HEK293 (cell line): Measurements from ENCODE around the gene FAM124A.

Source experiments
- HOXA7 ChIP-seq: sonication (generic); formaldehyde crosslinking; IDR thresholded peaks from 2 replicates; pipeline ENCODE4 v1.8.1; 2022; ENCODE audit warnings: missing genetic modification reagents, borderline replicate concordance
- KLF7 ChIP-seq: fragments of 450-650 bp; formaldehyde crosslinking; IDR thresholded peaks from 2 replicates; pipeline ENCODE4 v1.5.1; 2016; ENCODE audit warnings: missing biosample characterization, missing genetic modification characterization, borderline replicate concordance
- SETDB1 ChIP-seq: IDR thresholded peaks from one replicate; pipeline ENCODE4 v1.6.1; 2017; ENCODE audit warnings: mild to moderate bottlenecking, low read length, moderate library complexity, mixed read lengths; ENCODE audit not compliant: insufficient read length
- ZNF138 ChIP-seq: fragments of 450-650 bp; formaldehyde crosslinking; IDR thresholded peaks from 2 replicates; pipeline ENCODE4 v1.5.1; 2016; ENCODE audit warnings: missing biosample characterization, missing genetic modification characterization, borderline replicate concordance
- ZNF16 ChIP-seq: fragments of 450-650 bp; formaldehyde crosslinking; IDR thresholded peaks from 2 replicates; pipeline ENCODE4 v1.5.1; 2016; ENCODE audit warnings: low read depth, missing biosample characterization, missing genetic modification characterization
- ZNF174 ChIP-seq: fragments of 450-650 bp; formaldehyde crosslinking; IDR thresholded peaks from 2 replicates; pipeline ENCODE4 v1.5.0; 2017; ENCODE audit warnings: missing biosample characterization, mild to moderate bottlenecking, missing genetic modification characterization
- ZNF2 ChIP-seq: fragments of 450-650 bp; formaldehyde crosslinking; IDR thresholded peaks from 2 replicates; pipeline ENCODE4 v1.5.1; 2016; ENCODE audit warnings: missing biosample characterization, missing genetic modification characterization
- ZNF292 ChIP-seq: fragments of 450-650 bp; formaldehyde crosslinking; IDR thresholded peaks from 2 replicates; pipeline ENCODE4 v1.5.1; 2016; ENCODE audit warnings: low read depth, missing biosample characterization, missing genetic modification characterization, borderline replicate concordance
- ZNF302 ChIP-seq: fragments of 450-650 bp; formaldehyde crosslinking; IDR thresholded peaks from 2 replicates; pipeline ENCODE4 v1.5.1; 2016; ENCODE audit warnings: missing biosample characterization, missing genetic modification characterization, low read depth
- ZNF311 ChIP-seq: fragments of 450-650 bp; formaldehyde crosslinking; IDR thresholded peaks from 2 replicates; pipeline ENCODE4 v1.5.1; 2017; ENCODE audit warnings: missing biosample characterization, missing genetic modification characterization, borderline replicate concordance
- ZNF48 ChIP-seq: fragments of 450-650 bp; formaldehyde crosslinking; IDR thresholded peaks from 2 replicates; pipeline ENCODE4 v1.5.1; 2016; ENCODE audit warnings: missing biosample characterization, missing genetic modification characterization
- ZNF658 ChIP-seq: fragments of 450-650 bp; formaldehyde crosslinking; IDR thresholded peaks from 2 replicates; pipeline ENCODE4; 2016; ENCODE audit warnings: missing biosample characterization, missing genetic modification characterization
- ZNF660 ChIP-seq: fragments of 450-650 bp; IDR thresholded peaks from 2 replicates; pipeline ENCODE4 v1.5.1; 2018; ENCODE audit warnings: missing biosample characterization, mild to moderate bottlenecking, missing genetic modification characterization
- ZNF677 ChIP-seq: fragments of 450-650 bp; IDR thresholded peaks from 2 replicates; pipeline ENCODE4 v1.5.0; 2018; ENCODE audit warnings: missing biosample characterization, mild to moderate bottlenecking, missing genetic modification characterization, moderate library complexity
- ZNF768 ChIP-seq: fragments of 450-650 bp; formaldehyde crosslinking; IDR thresholded peaks from 2 replicates; pipeline ENCODE4 v1.5.1; 2018; ENCODE audit warnings: missing biosample characterization, mild to moderate bottlenecking, missing genetic modification characterization
- ZSCAN16 ChIP-seq: fragments of 450-650 bp; formaldehyde crosslinking; IDR thresholded peaks from 2 replicates; pipeline ENCODE4 v1.5.1; 2016; ENCODE audit warnings: missing biosample characterization, missing genetic modification characterization
- ZSCAN30 ChIP-seq: fragments of 450-650 bp; IDR thresholded peaks from 2 replicates; pipeline ENCODE4 v1.5.1; 2018; ENCODE audit warnings: missing biosample characterization, mild to moderate bottlenecking, missing genetic modification characterization, moderate library complexity
- TF ChIP-seq, protein P1 (sequence below): fragments of 450-650 bp; formaldehyde crosslinking; IDR thresholded peaks from 2 replicates; pipeline ENCODE4 v1.5.0; 2017; ENCODE audit warnings: missing biosample characterization, missing genetic modification characterization, borderline replicate concordance
- TF ChIP-seq, protein P2 (sequence below): fragments of 450-650 bp; formaldehyde crosslinking; IDR thresholded peaks from 2 replicates; pipeline ENCODE4 v1.5.1; 2016; ENCODE audit warnings: missing biosample characterization, missing genetic modification characterization
- TF ChIP-seq, protein P3 (sequence below): fragments of 450-650 bp; formaldehyde crosslinking; IDR thresholded peaks from 2 replicates; pipeline ENCODE4 v1.5.1; 2016; ENCODE audit warnings: missing biosample characterization, missing genetic modification characterization
- TF ChIP-seq, protein P4 (sequence below): fragments of 450-650 bp; formaldehyde crosslinking; IDR thresholded peaks from 2 replicates; pipeline ENCODE4 v1.5.1; 2016; ENCODE audit warnings: missing biosample characterization, missing genetic modification characterization
- TF ChIP-seq, protein P5 (sequence below): fragments of 450-650 bp; formaldehyde crosslinking; IDR thresholded peaks from 2 replicates; pipeline ENCODE4 v1.5.1; 2017; ENCODE audit warnings: missing biosample characterization, missing genetic modification characterization
- TF ChIP-seq, protein P6 (sequence below): fragments of 450-650 bp; formaldehyde crosslinking; IDR thresholded peaks from 2 replicates; pipeline ENCODE4 v1.5.1; 2016; ENCODE audit warnings: missing biosample characterization, missing genetic modification characterization
- TF ChIP-seq, protein P7 (sequence below): fragments of 450-650 bp; formaldehyde crosslinking; IDR thresholded peaks from 2 replicates; pipeline ENCODE4; 2016; ENCODE audit warnings: missing biosample characterization, missing genetic modification characterization
- TF ChIP-seq, protein P8 (sequence below): fragments of 450-650 bp; formaldehyde crosslinking; IDR thresholded peaks from 2 replicates; pipeline ENCODE4 v1.5.1; 2016; ENCODE audit warnings: missing biosample characterization, missing genetic modification characterization

FAM124A gene

DNA sequence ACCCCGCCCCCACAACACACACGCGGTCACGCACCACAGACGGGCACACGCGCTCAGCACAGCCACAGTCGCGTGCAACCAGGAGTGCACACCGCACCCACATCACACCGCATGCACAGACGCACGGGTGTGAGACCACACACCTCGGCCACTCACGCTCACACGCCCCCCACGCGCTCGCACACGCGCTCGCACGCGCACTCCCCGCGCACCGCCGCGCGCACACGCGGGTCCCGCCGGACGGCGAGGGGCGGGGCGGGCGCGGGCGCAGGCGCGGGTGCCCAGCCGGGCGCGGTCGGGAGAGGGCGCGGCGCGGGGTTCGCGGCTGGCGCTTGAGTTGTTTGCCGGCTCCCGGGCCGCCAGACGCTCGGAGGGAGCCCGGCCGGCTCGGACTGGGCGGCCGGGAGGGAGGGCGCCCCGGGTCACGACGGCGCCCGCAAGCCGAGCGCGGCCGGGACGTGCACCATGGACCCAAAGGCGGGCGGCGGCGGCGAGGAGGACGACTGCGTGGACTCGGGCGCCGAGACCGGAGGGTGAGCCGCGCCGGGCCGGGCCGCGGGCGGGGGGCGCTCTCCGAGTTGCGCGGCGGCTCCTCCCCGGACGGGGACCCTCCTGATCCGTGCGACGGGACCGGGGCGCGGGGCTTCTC, at the start of gene FAM124A (continued):
- TF ChIP-seq, protein P1, sequence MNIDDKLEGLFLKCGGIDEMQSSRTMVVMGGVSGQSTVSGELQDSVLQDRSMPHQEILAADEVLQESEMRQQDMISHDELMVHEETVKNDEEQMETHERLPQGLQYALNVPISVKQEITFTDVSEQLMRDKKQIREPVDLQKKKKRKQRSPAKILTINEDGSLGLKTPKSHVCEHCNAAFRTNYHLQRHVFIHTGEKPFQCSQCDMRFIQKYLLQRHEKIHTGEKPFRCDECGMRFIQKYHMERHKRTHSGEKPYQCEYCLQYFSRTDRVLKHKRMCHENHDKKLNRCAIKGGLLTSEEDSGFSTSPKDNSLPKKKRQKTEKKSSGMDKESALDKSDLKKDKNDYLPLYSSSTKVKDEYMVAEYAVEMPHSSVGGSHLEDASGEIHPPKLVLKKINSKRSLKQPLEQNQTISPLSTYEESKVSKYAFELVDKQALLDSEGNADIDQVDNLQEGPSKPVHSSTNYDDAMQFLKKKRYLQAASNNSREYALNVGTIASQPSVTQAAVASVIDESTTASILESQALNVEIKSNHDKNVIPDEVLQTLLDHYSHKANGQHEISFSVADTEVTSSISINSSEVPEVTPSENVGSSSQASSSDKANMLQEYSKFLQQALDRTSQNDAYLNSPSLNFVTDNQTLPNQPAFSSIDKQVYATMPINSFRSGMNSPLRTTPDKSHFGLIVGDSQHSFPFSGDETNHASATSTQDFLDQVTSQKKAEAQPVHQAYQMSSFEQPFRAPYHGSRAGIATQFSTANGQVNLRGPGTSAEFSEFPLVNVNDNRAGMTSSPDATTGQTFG, result no peak
- TF ChIP-seq, protein P2, sequence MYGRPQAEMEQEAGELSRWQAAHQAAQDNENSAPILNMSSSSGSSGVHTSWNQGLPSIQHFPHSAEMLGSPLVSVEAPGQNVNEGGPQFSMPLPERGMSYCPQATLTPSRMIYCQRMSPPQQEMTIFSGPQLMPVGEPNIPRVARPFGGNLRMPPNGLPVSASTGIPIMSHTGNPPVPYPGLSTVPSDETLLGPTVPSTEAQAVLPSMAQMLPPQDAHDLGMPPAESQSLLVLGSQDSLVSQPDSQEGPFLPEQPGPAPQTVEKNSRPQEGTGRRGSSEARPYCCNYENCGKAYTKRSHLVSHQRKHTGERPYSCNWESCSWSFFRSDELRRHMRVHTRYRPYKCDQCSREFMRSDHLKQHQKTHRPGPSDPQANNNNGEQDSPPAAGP, result peak; percentile 92
- TF ChIP-seq ZNF660 (tag by site-specific recombination) (no peak), ZNF16 (tag by site-specific recombination) (no peak), ZNF48 (tag by site-specific recombination) (no peak), ZNF302 (tag by site-specific recombination) (no peak), ZNF677 (tag by site-specific recombination) (0 out of 2 replicates have a peak, but pooled peaks have one; percentile 13), ZNF768 (tag by site-specific recombination) (no peak), KLF7 (tag by site-specific recombination) (0 out of 2 replicates have a peak, but pooled peaks have one; percentile 46), ZNF2 (tag by site-specific recombination) (peak; percentile 87), SETDB1 (no peak), ZSCAN30 (tag by site-specific recombination) (no peak), HOXA7 (CRISPR knock-in tag) (no peak), ZNF658 (tag by site-specific recombination) (no peak), ZNF174 (tag by site-specific recombination) (no peak), ZNF292 (tag by site-specific recombination) (no peak), ZNF311 (tag by site-specific recombination) (no peak), ZSCAN16 (tag by site-specific recombination) (0 out of 2 replicates have a peak, but pooled peaks have one; percentile 50), ZNF138 (tag by site-specific recombination) (no peak)
- TF ChIP-seq, protein P3, sequence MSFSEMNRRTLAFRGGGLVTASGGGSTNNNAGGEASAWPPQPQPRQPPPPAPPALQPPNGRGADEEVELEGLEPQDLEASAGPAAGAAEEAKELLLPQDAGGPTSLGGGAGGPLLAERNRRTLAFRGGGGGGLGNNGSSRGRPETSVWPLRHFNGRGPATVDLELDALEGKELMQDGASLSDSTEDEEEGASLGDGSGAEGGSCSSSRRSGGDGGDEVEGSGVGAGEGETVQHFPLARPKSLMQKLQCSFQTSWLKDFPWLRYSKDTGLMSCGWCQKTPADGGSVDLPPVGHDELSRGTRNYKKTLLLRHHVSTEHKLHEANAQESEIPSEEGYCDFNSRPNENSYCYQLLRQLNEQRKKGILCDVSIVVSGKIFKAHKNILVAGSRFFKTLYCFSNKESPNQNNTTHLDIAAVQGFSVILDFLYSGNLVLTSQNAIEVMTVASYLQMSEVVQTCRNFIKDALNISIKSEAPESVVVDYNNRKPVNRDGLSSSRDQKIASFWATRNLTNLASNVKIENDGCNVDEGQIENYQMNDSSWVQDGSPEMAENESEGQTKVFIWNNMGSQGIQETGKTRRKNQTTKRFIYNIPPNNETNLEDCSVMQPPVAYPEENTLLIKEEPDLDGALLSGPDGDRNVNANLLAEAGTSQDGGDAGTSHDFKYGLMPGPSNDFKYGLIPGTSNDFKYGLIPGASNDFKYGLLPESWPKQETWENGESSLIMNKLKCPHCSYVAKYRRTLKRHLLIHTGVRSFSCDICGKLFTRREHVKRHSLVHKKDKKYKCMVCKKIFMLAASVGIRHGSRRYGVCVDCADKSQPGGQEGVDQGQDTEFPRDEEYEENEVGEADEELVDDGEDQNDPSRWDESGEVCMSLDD (tag by site-specific recombination), result no peak
- TF ChIP-seq, protein P4, sequence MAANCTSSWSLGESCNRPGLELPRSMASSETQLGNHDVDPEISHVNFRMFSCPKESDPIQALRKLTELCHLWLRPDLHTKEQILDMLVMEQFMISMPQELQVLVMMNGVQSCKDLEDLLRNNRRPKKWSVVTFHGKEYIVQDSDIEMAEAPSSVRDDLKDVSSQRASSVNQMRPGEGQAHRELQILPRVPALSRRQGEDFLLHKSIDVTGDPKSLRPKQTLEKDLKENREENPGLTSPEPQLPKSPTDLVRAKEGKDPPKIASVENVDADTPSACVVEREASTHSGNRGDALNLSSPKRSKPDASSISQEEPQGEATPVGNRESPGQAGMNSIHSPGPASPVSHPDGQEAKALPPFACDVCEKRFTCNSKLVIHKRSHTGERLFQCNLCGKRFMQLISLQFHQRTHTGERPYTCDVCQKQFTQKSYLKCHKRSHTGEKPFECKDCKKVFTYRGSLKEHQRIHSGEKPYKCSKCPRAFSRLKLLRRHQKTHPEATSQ, result peak; percentile 89; the same call in 1 of the 2 replicates
- TF ChIP-seq, protein P5, sequence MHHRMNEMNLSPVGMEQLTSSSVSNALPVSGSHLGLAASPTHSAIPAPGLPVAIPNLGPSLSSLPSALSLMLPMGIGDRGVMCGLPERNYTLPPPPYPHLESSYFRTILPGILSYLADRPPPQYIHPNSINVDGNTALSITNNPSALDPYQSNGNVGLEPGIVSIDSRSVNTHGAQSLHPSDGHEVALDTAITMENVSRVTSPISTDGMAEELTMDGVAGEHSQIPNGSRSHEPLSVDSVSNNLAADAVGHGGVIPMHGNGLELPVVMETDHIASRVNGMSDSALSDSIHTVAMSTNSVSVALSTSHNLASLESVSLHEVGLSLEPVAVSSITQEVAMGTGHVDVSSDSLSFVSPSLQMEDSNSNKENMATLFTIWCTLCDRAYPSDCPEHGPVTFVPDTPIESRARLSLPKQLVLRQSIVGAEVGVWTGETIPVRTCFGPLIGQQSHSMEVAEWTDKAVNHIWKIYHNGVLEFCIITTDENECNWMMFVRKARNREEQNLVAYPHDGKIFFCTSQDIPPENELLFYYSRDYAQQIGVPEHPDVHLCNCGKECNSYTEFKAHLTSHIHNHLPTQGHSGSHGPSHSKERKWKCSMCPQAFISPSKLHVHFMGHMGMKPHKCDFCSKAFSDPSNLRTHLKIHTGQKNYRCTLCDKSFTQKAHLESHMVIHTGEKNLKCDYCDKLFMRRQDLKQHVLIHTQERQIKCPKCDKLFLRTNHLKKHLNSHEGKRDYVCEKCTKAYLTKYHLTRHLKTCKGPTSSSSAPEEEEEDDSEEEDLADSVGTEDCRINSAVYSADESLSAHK (tag by site-specific recombination), result no peak
- TF ChIP-seq, protein P6, sequence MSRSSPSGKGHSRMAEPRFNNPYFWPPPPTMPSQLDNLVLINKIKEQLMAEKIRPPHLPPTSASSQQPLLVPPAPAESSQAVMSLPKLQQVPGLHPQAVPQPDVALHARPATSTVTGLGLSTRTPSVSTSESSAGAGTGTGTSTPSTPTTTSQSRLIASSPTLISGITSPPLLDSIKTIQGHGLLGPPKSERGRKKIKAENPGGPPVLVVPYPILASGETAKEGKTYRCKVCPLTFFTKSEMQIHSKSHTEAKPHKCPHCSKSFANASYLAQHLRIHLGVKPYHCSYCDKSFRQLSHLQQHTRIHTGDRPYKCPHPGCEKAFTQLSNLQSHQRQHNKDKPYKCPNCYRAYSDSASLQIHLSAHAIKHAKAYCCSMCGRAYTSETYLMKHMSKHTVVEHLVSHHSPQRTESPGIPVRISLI (tag by site-specific recombination), result no peak
- TF ChIP-seq, protein P7, sequence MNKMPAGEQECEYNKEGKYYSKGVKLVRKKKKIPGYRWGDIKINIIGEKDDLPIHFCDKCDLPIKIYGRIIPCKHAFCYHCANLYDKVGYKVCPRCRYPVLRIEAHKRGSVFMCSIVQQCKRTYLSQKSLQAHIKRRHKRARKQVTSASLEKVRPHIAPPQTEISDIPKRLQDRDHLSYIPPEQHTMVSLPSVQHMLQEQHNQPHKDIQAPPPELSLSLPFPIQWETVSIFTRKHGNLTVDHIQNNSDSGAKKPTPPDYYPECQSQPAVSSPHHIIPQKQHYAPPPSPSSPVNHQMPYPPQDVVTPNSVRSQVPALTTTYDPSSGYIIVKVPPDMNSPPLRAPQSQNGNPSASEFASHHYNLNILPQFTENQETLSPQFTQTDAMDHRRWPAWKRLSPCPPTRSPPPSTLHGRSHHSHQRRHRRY (tag by site-specific recombination), result no peak
- TF ChIP-seq, protein P8, sequence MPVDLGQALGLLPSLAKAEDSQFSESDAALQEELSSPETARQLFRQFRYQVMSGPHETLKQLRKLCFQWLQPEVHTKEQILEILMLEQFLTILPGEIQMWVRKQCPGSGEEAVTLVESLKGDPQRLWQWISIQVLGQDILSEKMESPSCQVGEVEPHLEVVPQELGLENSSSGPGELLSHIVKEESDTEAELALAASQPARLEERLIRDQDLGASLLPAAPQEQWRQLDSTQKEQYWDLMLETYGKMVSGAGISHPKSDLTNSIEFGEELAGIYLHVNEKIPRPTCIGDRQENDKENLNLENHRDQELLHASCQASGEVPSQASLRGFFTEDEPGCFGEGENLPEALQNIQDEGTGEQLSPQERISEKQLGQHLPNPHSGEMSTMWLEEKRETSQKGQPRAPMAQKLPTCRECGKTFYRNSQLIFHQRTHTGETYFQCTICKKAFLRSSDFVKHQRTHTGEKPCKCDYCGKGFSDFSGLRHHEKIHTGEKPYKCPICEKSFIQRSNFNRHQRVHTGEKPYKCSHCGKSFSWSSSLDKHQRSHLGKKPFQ, result peak; percentile 82
